Cardiac fibroblast (primary cell): ENCODE results near the gene HOXD11.

Experiments used
- DNase-seq, 2 donors: peaks; one replicate each; pipeline versions ENCODE4 v3.0.0 to v3.0.0-alpha.2; 2010; ENCODE audit warnings: low read depth in 2 of 2
- H3K4me3 ChIP-seq, 2 donors: replicated peaks in 1 of 2; 1 replicate in 1 of 2; 2 replicates in 1 of 2; pipeline ENCODE4 v1.5.1; 2011; ENCODE audit warnings: low read depth in 2 of 2, low read length in 2 of 2, mild to moderate bottlenecking in 2 of 2, moderate library complexity in 1 of 2
- CTCF ChIP-seq: IDR thresholded peaks from one replicate; pipeline ENCODE4 v1.5.1; 2011; ENCODE audit warnings: low read depth, mild to moderate bottlenecking, low read length, inconsistent platforms

The HOXD11 gene

GRCh38 chr2:176128982-176129796, 22.1 kb downstream of the HOXD11 start, which contains the start of gene HOXD8:
HOXD8 (plus strand) TSS chr2:176129705; CDS start chr2:176130367, 662 bp downstream.
- H3K4me3 ChIP-seq, result peak within 1 kb of the TSS in 1 of 2 donors; percentile 15
- peak in 1 of 2 donors; percentile 60 for DNase-seq
- TF ChIP-seq CTCF, result no peak

GRCh38 chr2:176129813-176130146, 22.7 kb downstream of the HOXD11 start:
- no peak for DNase-seq
- H3K4me3 ChIP-seq, result peak overlapping the region in 1 of 2 donors; percentile 15
- no peak for TF ChIP-seq CTCF

- no peak for TF ChIP-seq CTCF
- H3K4me3 ChIP-seq, result no peak overlapping the region
- DNase-seq, result no peak
Observed at GRCh38 chr2:176130147-176130956, 23.3 kb downstream of the HOXD11 start.

GRCh38 chr2:176130957-176131847, 24.1 kb downstream of the HOXD11 start:
- no peak overlapping the region for H3K4me3 ChIP-seq
- no peak for TF ChIP-seq CTCF
- DNase-seq, result no peak

GRCh38 chr2:176131848-176132158, 24.7 kb downstream of the HOXD11 start:
- no peak for TF ChIP-seq CTCF
- no peak for DNase-seq
- no peak overlapping the region for H3K4me3 ChIP-seq
